Activated CD4-positive, alpha-beta T cell treated with anti-CD3 and anti-CD28 coated beads for 24 hours (primary cell): ENCODE results near the gene CCRL2.
"Not testable (repeated sequence)": the region's sequence is repeated elsewhere in the genome, so short reads cannot be mapped to it uniquely, and the experiment has no call there.

ENCODE experiments used
- DNase-seq, 2 donors: peaks; one replicate each; pipeline ENCODE4 v3.0.0-alpha.2; 2020; ENCODE audit warnings: low read depth in 2 of 2

CCRL2 gene

DNA sequence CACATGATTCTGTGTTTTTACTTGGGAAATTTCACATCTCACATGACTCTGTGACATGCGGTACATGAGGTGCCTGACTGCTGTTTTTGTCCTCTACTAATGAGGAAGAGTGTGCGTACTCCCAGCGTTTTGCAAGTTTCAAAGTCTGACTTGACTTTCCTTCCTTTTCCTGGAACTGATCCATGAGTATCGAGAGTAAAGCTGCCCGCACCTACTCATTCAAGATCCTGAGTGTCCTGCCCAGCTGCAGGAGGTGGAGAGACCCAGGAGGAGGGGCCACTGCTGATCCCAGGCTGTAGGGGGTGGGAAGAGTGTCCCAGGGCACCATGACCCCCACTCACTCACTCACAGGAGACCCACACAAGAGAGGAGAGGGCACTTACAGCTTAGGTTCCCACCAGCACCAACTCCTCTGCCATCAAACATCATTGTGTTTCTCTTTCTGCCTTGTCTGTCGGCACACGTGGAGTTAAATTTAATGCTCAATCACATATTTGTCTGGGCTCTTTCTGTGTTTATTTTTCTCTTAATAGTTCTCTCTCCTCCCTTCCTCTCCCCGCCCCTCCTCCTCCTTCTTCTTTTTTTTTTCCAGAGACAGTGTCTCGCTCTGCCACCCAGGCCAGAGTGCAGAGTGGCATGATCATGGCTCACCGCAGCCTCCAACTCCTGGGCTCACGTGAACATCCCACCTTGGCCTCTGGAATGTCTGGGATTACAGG, 1.6 kb upstream of the CCRL2 start:
- DNase-seq: no peak

- no peak for DNase-seq
Measured at GRCh38 chr3:46406443-46406787, 644 bp upstream of the CCRL2 start.

DNA sequence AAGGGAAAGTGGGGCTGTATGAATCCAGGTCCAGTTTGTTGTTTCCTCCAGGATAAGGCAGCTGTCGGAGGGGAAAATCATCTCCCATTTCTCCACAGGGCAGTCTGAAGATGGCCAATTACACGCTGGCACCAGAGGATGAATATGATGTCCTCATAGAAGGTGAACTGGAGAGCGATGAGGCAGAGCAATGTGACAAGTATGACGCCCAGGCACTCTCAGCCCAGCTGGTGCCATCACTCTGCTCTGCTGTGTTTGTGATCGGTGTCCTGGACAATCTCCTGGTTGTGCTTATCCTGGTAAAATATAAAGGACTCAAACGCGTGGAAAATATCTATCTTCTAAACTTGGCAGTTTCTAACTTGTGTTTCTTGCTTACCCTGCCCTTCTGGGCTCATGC, 911 bp downstream of the CCRL2 start:
- DNase-seq: no peak

DNA sequence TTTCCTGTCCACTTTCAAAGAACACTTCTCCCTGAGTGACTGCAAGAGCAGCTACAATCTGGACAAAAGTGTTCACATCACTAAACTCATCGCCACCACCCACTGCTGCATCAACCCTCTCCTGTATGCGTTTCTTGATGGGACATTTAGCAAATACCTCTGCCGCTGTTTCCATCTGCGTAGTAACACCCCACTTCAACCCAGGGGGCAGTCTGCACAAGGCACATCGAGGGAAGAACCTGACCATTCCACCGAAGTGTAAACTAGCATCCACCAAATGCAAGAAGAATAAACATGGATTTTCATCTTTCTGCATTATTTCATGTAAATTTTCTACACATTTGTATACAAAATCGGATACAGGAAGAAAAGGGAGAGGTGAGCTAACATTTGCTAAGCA, 1.8 kb downstream of the CCRL2 start:
- no peak for DNase-seq

DNA sequence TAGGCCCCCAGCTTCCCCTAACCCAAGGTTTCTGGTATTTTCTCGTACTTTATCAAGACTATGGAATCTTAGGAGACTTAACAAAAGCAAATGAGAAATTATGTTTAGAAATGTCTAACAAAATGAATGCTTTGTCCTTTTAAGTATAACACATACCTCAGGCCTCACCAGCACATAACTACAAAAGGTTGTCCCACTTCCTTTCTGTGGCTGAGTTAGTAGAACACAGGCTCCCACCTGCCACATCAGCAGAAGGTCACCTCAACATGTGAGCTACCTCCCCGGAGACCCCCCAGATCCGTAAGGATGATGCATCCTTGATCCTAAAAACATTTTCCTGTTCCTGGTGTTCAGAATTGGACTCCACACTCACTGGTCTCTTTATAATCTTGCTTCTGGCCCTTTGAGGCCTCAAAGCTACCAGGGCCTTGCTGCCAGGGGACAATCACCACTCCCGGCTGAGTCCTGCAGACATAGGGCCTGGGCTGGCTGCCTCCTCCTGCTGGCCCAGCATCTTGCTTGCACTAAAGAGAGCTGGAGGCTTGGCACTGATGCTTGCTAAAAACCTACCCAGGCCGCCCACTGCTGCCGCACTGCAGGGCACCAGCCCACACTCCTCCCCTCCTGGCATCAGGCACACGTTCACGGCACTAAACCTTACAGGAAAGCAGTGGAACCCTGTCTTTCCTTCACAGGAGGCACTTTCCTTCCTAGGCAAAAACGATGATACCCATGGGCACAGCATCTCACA, 2.9 kb downstream of the CCRL2 start:
- DNase-seq: no peak

GRCh38 chr3:46410669-46411068, 3.6 kb downstream of the CCRL2 start:
- DNase-seq: no peak

- no peak for DNase-seq
Measured at GRCh38 chr3:46411271-46411670, 4.2 kb downstream of the CCRL2 start.

GRCh38 chr3:46412786-46413298, 5.8 kb downstream of the CCRL2 start:
- DNase-seq: no peak

GRCh38 chr3:46413951-46414350, 6.9 kb downstream of the CCRL2 start:
- DNase-seq: no peak

DNA sequence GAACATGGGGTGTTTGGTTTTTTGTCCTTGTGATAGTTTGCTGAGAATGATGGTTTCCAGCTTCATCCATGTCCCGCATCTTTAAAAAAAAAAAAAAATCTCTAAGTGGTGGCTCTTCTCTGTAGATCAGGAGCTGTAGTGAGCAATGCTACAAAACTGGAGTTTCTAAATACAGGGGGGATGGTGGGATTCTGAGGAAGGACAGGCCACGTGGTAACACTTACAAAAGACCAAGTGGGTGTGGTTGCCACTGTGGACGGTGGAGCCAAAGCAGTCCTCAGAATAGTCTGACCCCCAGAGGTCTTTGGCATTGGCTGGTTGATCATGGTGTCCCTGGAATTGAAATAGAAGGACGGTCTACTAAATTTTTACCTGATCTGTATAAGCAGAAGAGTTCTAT, 7.7 kb downstream of the CCRL2 start:
- DNase-seq: no peak

DNA sequence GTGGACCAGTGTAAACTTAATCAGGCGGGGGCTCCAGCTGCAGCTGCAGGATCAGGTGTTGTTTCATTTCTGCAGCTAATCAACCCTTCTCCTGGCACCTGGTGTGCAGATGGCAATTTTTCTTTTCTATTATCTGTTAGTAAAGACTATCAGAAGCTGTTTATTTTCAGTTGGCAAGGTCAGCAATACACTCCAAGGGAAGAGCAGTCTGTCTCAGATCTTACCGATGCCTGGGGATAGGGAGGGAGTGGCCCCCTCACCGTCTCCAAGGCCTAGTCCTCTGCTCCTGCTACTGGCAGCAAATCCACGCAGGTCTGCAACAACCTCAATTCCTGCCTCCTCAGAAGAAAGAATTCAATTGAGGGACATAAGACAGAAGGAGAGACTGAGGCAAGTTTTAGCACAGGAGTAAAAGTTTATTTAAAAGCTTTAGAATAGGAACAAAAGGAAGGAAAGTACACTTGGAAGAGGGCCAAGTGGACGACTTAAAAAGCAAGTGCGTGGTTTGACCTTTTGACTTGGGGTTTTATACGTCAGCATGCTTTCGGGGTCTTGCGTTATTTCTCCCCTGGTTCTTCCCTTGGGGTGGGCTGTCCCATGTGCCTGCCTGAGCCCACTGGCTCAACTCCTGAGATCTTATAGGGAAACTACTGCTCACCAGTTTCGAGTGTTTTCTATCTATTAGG, 9.2 kb downstream of the CCRL2 start:
- no peak for DNase-seq

DNA sequence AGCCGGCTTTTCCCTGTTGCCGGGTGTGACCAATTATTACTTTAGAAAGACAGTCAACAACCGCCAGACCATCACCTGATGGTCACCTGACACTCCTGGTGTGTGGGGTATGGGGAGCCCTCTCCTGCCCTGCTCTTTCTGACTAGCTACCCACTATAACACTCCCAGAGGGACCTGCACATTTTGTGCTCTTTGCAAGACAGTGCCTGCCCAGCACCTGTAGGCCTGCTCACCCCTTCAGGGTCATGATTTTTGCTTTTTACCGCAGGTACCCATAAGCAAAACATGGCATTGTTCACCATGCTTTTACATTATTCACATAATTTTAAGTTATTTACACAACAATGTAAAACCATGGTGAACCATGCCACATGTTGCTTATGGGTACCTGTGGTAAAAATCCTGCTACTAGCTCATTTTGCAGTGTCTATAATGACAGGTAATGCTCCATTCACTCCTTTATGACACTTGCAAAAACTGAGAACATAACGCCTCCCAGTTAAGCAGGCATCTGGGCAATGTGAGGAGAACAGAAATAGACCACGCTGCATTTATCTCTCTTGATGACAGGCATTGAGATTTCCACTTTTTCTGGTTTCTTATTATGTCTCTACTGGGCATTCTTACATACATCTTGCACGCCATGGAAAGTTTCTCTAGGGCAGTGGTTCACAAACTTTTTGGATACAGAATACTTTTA, 9.9 kb downstream of the CCRL2 start:
- DNase-seq: no peak

GRCh38 chr3:46417841-46418611, 11.0 kb downstream of the CCRL2 start:
- DNase-seq: no peak

- no peak for DNase-seq
Measured at GRCh38 chr3:46419816-46420215, 12.8 kb downstream of the CCRL2 start.

DNA sequence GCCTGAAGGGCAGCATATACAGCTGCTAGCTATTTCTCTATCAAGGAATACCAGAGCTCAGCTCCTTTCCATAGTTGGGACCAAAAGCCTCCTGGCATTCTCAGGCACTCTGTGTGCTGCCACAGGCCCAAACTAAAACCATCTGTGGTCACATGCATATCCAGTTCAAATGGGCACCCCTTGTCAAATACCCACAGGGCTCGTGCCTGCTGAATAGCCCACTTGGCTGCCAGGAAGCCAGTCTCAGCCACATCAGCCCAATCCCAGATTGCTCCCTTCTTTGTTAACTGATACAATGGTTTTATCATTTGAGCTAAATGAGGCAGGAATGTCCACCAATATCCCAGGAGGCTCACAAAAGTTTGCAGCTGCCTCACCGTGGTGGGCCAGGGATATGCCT, 13.9 kb downstream of the CCRL2 start:
- DNase-seq: no peak

DNA sequence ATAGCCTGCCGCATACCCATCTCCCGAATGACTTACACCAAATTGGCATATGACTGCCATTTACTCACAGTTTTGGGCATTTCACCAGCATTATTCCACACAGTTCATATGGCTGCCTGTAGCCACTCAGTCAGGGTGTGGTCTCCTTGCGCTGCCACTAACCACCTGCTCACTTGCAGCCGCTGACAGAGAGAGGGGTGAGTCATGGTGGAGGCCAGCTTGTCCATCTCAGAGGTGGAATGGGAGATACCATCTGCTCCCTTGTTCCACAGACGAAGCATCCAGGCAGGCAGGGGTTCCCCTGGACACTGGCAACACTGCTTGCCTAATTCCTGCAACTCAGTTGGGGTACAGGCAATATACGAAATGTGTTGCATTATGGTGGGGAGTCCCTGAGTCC, 15.6 kb downstream of the CCRL2 start:
- no peak for DNase-seq

DNA sequence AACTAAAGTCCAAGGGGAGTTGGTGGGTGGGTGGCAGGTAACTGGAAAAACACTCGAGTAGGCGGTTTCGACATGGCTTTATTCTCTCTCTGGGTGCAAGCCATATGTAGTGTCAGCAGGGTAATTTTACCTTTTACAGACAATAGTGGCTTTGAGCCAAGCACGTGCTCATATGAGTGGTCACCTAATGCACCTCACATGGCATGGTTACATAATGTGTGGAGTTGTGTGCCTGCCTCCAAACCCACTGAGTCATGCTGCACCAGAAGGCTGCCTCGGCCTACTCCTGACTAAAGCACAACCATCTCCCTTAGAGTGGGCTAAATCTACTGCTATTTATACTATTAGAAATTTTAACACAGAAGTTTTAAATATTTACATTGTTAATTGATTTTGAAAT, 16.5 kb downstream of the CCRL2 start:
- no peak for DNase-seq

- DNase-seq: not testable (repeated sequence)
Measured at GRCh38 chr3:46426476-46426875, 19.4 kb downstream of the CCRL2 start.

- not testable (repeated sequence) for DNase-seq
Measured at GRCh38 chr3:46427404-46427803, 20.3 kb downstream of the CCRL2 start.

- no peak for DNase-seq
Measured at GRCh38 chr3:46427916-46428833, 21.1 kb downstream of the CCRL2 start.
